ENCODE results near the gene BRD4.

The BRD4 gene

DNA sequence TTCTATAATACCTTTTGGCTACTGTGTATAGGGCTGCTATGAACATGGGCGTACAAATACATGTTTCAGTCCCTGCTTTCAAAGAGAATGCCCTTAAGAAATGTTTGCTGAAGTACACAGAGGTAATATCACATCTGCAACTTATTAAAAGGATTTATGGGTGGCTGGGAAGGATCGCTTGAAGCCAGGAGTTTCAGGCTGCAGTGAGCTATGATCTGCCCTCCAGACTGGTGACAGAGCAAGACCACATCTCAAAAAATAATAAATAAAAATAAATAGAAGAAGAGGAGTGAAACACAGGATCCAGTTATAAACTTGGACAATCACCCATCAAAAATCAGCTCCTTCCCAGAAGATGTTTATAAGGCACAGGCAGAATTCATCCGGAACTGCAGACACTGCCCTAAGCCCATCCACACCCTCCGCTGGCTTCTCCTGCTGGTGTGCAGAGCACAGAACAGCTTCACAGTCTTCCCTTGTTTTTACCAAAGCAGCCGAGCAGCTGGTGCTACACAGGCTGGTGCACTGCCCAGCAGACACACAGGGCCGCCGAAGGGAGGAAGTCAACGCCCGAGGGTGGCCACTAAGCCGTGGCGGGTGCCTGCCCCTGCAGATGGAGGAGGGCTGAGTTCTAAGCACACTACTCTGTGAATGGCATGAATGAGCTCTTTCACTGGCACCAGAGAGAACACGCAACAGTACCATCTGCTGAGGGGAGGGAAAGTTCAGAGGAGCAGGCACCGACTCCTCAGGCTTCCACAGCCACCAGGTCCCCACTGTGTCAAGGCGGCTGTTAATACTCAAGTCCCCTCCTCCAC, 44.0 kb downstream of the BRD4 start:
- no peak for DNase-seq (ENCODE audit: low read depth)
- no peak overlapping the region for H3K4me3 ChIP-seq (ENCODE audit: control insufficient read depth, low read depth, low read length)
- TF ChIP-seq, protein P1, sequence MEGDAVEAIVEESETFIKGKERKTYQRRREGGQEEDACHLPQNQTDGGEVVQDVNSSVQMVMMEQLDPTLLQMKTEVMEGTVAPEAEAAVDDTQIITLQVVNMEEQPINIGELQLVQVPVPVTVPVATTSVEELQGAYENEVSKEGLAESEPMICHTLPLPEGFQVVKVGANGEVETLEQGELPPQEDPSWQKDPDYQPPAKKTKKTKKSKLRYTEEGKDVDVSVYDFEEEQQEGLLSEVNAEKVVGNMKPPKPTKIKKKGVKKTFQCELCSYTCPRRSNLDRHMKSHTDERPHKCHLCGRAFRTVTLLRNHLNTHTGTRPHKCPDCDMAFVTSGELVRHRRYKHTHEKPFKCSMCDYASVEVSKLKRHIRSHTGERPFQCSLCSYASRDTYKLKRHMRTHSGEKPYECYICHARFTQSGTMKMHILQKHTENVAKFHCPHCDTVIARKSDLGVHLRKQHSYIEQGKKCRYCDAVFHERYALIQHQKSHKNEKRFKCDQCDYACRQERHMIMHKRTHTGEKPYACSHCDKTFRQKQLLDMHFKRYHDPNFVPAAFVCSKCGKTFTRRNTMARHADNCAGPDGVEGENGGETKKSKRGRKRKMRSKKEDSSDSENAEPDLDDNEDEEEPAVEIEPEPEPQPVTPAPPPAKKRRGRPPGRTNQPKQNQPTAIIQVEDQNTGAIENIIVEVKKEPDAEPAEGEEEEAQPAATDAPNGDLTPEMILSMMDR (IDR thresholded peaks at IDR 0.05; ENCODE audit: control insufficient read depth, insufficient read depth, low read depth, low read length, missing control alignments) = peak; percentile 6

DNA sequence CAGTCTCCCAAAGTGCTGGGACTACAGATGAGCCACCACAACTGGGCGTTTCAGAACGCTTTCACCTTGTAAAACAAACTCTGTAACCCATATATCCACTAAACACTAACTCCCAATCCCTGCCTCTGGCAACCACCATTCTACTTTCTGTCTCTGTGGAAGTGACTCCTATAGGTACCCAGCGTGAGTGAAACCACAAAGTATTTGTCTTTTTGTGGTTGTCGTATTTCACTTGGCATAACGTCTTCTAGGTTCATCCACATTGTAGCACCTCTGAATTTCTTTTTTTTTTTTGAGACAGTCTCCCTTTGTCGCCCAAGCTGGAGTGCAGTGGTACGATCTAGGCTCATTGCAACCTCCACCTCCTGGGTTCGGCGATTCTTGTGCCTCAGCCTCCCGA, 44.8 kb downstream of the BRD4 start:
- H3K4me3 ChIP-seq (ENCODE audit: control insufficient read depth, low read depth, low read length) = no peak overlapping the region
- DNase-seq (ENCODE audit: low read depth) = no peak
- TF ChIP-seq, protein P1 (IDR thresholded peaks at IDR 0.05; ENCODE audit: control insufficient read depth, insufficient read depth, low read depth, low read length, missing control alignments) = no peak

DNA sequence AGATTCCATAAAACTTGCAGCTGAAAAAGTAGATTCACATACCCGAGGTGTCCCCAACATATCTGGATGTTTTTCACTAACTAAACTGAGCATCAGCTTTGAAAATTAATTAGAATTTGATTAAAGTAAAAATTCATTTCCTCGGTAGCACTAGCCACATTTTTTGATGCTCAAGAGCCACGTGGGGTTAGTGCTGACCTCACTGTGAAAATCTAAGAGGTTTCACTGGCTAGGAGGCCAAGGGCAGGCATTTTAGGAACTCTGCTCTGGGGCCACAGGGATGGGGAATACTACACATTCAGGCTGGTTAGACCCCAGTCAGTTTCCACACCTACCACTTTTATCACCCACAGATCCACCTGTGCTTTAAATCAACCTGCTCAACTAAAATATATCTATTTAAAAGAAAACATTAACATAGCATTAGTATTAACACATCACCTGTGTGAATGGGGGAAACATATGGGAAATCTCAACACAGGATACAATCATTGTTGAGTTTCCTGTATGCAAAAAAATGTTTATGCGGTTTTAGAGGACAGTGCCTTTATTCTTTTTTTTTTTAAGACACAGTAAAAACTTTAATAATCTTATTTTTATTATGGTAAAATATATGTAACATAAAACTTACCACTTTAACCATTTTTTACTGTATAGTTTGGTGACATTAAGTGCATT, 45.5 kb downstream of the BRD4 start:
- DNase-seq (ENCODE audit: low read depth) = no peak
- TF ChIP-seq, protein P1 (IDR thresholded peaks at IDR 0.05; ENCODE audit: control insufficient read depth, insufficient read depth, low read depth, low read length, missing control alignments) = no peak
- H3K4me3 ChIP-seq (ENCODE audit: control insufficient read depth, low read depth, low read length) = no peak overlapping the region

DNA sequence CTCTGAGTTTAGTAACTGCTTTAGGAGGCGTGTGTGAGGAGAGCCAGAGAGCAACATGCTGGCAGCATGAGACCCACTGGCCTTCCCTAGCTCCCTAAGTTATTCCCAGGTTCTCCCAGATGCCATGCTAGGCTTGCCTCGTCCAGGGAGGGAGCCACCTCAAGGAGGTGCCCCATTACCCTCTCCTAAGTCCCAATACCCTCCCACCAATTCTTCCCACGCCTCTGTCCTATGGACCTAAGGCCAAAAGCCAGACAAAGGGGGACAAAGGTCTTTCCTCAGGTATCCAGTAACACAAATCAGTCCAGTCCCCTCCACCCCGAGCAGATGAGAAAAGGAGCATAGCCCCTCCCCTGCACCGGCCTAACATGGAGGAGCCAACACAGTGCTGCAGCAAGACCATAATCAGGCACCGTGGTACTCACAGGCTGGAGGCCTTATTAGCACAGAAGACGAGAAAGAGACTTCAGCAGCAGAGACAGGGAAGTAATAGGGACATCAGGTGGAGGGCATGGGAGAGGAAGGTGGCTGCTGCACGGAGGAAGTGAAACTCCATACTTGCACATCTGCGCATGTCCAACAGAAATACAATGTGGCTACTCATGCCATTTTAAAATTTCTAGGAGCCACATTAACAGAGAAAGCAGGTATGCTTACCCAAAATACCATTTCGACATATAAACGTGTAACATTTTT, 46.3 kb downstream of the BRD4 start:
- DNase-seq (ENCODE audit: low read depth) = no peak
- no peak overlapping the region for H3K4me3 ChIP-seq (ENCODE audit: control insufficient read depth, low read depth, low read length)
- TF ChIP-seq, protein P1 (IDR thresholded peaks at IDR 0.05; ENCODE audit: control insufficient read depth, insufficient read depth, low read depth, low read length, missing control alignments) = no peak

DNA sequence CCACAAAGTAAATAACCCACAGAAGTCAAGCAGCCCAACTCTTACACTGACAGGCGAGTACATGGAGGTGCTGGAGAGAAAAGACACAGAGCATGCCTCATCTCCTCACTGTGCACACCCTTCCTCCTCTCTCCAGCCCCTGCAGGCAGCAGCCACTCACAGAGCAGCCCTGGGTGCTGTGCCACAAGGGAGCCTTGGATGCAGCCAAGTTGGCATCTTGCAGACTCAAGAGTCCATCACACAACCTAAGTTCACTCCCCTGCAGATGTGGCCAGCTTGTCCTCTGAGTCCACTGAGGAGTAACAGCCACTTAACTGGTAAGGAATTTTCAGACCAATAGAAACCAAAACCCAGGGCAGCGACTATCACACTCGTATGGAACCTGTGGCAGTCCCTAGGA, 47.4 kb downstream of the BRD4 start:
- DNase-seq (ENCODE audit: low read depth) = no peak
- TF ChIP-seq, protein P1 (IDR thresholded peaks at IDR 0.05; ENCODE audit: control insufficient read depth, insufficient read depth, low read depth, low read length, missing control alignments) = no peak
- H3K4me3 ChIP-seq (ENCODE audit: control insufficient read depth, low read depth, low read length) = no peak overlapping the region

DNA sequence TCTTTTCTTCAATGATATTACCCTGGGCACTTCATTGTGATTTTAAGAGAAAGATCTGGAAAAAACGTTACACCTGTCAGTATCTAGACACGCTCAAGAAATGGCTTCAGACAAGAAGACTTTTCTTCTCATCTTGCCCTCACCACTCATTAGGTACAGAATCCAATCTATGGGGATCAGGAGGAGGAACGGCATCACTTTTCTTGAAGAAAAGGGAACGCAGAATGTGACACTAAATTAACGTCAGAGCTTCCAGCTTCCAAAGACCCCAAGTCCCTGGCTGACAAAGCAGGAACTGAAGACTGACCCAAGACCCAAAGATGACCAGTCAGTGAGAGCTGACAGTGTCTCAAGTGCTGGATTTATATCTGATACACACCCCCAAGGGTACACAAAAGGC, 48.2 kb downstream of the BRD4 start:
- no peak overlapping the region for H3K4me3 ChIP-seq (ENCODE audit: control insufficient read depth, low read depth, low read length)
- TF ChIP-seq, protein P1 (IDR thresholded peaks at IDR 0.05; ENCODE audit: control insufficient read depth, insufficient read depth, low read depth, low read length, missing control alignments) = no peak
- DNase-seq (ENCODE audit: low read depth) = no peak

Data from AG09309 (cell line).